Measurements from ENCODE around the gene RPRD2.
"Not testable (repeated sequence)": the region's sequence is repeated elsewhere in the genome, so short reads cannot be mapped to it uniquely, and the experiment has no call there.

Gene RPRD2

DNA sequence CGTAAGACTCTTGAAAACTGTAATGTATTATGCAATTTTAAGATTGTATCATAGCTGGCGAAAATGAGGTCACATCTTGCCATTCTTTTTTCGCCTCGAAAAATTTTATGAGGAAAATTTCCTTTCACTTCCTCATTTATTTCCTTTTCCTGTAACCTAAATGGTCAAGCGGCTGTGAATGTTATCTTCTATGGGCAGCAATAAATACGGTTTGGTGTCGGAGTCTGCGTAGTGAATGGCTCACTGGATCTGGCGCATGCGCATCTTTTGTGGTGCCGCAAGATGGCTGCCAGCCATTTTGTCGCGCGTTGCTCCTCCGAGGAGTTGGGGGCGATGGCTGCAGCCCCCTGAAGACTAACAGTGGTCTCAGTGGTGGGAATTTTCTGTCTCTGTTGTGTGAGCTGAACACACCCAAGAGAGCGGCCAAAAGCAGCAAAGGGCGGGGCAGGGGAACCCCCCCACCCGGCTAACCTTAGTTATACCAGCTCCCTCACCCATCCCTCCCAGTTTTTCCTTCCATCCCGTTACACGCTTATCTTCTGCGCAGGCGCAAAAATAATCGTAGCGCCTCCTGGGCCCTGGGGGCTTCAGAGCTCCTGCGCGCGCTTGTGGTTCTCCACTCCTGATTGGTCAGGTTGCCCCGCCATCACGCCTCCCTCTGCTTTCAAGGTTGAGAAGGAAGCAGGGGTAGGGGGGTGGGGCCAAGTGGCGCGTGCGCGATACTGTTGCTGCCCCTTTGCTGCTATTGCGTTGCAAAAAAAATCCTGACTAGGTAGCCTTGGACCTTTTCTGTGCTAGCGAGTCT lies at the start of gene RPRD2:
Gene RPRD2 (plus strand): TSS at position 722 of the 805 bp plus-strand sequence. CDS start 568 bp downstream, outside the sequence.
- peak; percentile 100 for DNase-seq (ENCODE audit: low read depth, low spot score)

DNA sequence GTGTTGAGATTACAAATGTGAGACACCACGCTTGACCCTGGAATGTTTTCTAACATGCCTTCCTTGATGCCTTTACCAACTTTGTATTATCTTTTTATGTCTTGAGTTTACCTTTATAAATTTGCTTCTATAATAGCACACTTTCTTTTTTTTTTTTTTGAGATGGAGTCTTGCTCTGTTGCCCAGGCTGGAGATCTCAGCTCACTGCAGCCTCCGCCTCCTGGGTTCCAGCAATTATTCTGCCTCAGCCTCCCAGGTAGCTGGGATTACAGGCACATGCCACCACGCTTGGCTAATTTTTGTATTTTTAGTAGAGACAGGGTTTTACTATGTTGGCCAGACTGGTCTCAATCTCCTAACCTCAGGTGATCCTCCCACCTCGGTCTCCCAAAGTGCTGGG lies 49.3 kb upstream of the RPRD2 start:
- not testable (repeated sequence) for DNase-seq (ENCODE audit: low read depth, low spot score)

DNA sequence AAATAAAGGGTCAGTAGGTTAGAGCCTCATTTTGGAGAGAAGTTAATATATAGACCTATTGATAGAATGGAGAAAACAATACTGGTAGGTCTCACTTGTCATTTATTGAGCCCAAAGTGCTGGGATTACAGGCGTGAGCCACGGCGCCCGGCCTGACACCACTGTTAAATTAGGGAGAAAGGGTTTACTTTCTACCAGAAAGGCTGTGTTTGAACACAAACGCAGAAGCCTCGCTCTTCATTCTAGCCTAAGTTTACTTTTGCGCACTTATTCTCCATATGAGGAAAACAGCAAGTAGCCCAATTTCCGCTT lies 43.3 kb upstream of the RPRD2 start:
- DNase-seq (ENCODE audit: low read depth, low spot score), result no peak

DNA sequence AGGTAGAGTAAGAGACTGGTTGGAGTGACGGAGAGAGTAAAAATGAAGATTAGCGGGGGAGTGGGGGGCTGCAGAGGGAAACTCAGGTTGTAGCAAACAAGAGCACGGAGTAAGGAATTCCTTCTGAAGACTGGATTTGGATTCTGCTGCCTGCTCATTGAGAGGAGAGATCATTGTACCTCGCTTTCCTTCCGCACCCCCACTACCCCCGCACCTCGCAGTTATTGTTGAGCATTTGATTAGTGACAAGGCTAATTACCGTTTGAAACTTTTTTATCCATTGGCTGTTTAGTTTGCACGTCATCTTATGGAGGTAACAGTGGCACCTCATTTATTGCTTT lies 42.2 kb upstream of the RPRD2 start:
- no peak for DNase-seq (ENCODE audit: low read depth, low spot score)

DNA sequence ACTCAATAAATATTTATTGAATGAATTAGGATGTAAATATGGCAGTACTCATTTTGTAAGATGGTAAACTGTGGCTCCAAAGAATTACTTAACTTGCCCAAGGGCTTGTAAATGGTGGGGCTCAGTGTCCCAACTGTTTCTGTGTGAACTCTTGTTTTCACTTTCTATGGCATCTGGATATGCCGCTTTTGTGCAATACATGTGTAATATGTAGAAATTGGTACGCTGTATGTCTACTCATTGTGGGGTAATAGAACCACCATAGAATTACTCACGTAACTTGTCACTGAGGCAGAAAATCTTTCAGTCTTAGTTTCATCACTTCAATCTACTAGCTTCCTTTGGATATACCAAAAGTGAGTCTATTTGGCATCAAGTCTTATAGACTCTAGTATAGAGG lies 41.6 kb upstream of the RPRD2 start:
- no peak for DNase-seq (ENCODE audit: low read depth, low spot score)

DNA sequence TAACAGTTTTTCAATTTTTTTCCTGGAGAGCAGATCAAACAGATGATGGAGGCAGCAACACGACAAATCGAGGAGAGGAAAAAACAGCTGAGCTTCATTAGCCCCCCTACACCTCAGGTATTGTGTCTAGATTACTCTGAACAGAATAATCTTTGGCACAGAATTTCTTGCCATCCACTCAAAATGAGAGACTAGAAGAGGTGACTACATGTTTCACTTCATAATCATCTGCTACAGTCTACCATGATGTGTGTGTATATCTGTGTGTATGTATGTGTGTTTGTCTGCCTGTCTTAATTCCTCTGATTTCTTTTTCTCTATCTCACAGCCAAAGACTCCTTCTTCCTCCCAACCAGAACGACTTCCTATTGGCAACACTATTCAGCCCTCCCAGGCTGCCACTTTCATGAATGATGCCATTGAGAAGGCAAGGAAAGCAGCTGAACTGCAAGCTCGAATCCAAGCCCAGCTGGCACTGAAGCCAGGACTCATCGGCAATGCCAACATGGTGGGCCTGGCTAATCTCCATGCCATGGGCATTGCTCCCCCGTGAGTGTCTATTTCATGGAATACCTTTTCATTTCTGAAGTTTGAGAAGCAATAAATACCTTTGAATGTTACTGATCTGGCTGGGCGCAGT lies 31.2 kb upstream of the RPRD2 start:
- no peak for DNase-seq (ENCODE audit: low read depth, low spot score)

DNA sequence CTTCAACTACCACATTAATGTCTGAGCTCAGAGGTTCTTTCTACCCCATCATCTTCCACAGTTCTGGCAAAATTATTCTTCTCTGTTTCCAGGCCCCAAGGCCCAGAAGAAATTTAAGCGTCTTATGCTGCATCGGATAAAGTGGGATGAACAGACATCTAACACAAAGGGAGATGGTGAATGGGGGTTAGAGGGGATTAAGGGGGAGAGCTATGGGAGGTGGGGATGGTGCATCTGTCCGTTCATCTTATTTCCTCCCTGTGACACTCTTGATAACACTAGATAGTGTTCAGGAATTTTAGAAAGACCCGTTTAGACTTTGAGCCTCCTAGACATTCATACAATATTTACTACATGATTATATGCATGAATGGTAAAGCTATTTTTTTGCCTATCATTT lies 17.6 kb upstream of the RPRD2 start:
- no peak for DNase-seq (ENCODE audit: low read depth, low spot score)

DNA sequence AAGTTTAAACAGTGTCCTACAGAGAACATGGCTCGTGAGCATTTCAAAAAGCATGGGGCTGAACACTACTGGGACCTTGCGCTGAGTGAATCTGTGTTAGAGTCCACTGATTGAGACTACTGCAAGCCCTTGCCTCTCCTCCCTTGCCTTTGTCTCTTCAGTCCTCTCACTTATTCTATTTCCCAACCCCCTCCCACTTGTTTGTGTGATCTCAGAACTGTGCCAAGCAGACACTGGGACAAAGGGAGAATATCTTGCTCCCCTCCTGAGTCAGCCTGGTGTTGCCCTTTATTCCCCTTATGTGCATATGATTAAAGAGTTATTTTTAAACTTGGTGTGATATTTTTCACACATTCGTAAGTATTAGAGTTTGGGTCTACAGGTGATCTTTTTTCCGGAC lies 11.1 kb upstream of the RPRD2 start:
- no peak for DNase-seq (ENCODE audit: low read depth, low spot score)

DNA sequence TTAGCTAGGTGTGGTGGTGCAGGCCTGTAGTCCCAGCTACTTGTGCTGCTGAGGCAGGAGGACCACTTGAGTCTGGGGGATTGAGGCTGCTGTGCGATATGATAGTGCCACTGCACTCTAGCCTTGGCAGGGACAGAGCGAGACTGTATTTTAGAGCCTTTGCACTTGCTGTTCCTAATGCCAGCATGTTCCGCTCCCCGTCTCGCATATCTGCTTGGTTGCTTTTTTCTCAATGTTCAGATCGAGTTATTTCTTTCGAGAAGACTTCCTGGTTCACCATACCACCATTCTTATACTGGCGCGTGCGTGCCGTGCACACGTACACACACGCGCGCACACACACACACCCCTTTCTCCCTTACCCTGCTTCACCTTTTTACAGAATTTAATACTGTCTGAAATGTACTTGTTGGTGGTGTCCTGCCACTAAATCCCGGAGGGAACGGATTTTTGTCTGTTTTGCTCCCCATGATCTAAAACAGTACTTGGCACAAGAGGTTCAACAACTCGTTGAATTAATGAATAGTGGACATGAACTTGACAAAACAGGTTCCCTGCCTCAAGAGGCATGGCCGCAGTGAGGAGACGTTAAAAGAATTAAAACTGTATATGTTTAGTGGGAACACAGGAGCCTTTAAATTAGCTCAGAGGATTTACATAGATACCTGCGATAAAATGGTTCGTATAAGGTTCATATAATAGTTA lies 1.1 kb upstream of the RPRD2 start:
- no peak for DNase-seq (ENCODE audit: low read depth, low spot score)

DNA sequence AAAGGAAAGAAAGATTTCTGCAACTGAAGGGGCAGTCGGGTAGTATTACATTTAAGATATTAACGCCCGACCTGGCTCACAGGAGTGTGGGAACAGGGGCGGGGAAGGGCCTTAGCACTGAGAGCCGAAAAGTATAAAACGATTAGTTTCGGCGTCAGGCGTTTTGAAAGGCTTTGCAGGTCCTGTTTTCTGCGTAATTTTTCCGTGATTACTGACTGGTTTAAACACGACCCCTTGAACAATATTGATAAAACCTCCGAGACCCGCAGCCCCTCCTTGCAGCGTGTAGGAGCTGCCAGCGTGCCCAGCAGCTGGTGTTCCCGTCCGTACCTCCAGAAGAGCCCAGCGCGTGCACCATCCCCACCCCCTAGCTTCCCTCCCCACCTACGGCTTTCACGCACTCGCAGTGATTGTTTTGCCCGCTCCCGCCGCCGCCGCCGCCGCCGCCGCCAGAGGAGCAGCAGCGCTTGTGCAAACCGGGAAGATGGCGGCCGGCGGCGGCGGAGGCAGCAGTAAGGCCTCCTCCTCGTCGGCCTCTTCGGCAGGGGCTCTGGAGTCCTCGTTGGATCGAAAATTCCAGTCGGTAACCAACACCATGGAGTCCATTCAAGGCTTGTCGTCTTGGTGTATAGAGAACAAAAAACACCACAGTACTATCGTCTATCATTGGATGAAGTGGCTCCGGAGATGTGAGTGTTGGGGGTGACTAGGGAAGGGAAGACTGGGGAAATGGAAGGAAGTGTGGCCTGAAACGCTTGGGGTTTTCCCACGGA lies 470 bp downstream of the RPRD2 start:
- peak; percentile 91 for DNase-seq (ENCODE audit: low read depth, low spot score)

DNA sequence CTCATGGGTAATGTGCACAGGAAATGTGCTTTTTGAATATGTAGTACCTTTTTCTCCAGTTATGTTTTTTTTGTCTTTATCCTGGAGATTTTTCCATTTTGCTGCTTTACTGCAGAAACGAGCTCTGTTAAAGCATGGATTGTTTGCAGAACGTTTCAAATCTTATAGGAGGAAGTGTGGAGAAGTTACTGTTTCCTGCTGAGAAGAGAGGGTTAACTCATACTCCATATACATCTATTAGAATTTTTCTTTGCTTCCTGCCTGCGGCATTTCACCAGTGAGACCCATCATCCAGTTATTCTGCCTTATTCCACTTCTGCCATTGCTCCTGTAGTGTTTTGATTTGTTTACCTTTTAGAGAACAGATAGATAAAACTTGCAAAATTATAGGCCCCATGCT lies 2.0 kb downstream of the RPRD2 start:
- peak; percentile 23 for DNase-seq (ENCODE audit: low read depth, low spot score)

DNA sequence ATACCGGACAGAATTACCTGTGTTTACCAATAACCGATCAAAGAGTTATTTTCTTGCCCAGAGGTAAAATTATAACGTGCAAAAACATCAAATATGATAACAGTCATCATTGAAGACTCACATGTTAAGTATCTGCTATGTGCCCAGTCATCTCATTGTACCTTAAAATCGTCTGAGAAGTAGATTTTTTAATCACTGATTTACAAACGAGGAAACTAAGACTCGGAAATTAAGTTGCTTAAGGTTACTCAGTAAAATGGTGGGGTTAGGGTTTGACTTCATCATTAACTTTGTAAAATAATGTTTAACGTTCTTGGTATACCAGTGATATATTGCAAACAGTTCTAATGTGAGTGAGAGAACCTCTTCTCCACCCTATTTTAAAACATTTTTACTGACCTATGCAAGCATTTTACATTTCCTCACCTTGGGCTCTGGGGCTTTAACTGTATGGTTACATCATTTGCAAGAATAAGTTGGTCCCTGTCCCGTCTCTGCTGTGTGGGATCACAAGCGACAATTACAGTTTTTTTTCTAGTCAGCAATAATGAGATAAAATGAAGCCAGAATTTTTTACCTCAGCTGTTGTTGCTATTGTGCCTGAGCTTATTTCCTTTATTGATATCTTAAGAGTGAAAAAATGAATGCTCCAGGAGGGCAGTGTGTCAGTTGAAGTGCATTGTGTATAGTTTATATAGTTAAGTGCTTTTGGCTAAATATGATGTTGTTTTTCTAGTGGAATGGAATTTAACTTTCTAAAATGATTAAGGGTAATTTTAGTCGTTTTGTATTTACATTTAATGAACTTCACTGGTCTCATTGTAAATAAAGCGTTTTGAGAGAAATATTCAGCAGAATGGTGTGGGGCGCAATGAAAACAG lies 2.7 kb downstream of the RPRD2 start:
- peak; percentile 21 for DNase-seq (ENCODE audit: low read depth, low spot score)

DNA sequence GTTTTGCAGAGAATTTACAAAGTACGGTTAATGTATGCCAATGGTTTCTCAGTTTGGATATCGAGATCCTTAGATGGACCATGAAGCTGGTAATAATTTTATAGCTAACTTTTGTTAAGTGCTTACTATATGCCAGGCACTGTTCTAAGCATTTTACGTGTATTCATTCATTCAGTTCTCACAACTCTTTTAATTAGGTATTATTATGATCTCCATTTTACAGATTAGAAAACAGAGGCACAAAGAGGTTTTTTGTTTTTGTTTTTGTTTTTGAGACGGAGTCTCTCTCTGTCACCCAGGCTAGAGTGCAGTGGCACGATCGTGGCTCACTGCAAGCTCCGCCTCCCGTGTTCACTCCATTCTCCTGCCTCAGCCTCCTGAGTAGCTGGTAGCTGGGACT lies 7.2 kb downstream of the RPRD2 start:
- DNase-seq (ENCODE audit: low read depth, low spot score), result no peak

DNA sequence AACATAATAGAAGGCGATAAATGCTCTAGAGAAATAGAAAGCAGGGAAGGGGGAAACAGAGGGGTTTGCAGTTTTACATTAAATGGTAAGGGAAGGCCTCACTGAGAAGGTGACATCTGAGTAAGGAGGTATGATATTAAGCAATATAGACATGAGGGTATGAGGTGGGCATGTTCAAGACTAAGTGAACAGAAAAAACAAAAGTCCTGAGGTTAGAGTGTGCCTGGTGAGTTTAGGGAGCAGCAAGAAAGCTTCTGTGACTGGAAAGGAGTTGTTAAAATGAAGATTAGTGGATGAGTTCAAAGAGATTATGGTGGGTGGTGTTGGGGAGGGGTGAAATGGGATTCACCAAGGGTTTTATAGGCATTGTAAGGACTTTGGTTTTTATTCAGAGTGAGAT lies 8.6 kb downstream of the RPRD2 start:
- DNase-seq (ENCODE audit: low read depth, low spot score), result no peak

DNA sequence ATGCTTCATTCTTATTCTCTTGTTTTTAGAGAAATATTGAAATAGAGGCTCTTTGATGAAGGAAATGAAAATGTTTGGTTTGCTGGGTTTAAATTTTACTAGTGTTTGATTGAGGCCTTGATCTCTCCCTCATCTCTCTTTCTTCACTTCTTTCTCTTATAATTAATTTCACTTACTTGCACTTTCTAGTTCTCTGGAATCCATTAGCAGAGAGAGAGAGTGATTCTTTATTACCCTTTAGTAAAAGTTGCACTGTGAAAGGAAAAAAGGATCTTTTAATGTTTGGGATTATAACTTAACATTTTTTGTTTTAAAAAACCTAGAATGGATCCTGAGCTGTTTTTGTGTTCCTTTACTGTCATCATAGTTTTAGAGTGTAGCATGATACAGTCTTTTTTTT lies 12.2 kb downstream of the RPRD2 start:
- DNase-seq (ENCODE audit: low read depth, low spot score), result no peak

DNA sequence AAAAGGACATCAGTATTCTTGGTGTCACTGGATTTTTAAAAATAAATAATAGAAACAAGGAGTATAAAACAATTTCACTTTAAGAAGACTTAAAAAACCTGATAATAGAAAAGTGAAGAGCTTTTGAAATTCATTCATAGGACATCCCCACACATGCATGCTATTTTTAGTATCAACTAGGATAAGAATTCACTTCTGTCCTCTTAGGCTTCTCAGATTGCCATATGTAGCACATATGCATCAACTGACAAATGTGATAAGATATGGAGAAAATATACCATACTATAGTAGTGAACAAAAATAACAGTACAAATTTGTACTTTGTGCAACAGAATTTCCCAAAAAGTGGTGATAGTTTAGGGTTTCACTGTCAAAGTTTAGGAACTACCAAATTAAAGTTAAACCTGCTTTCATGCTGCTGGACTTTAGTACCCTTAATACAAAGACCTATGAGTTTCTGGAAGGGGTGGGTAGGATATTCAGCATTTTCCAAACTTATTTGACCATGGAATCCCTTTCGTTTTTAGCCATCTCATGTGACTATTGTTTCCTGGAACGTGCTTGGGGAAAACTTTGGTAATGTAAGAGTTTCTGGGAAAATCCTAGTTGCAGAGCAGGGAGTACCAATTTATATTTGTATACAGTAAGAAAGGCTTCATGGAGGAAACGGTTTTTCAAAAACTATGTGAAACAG lies 19.8 kb downstream of the RPRD2 start:
- DNase-seq (ENCODE audit: low read depth, low spot score), result no peak

DNA sequence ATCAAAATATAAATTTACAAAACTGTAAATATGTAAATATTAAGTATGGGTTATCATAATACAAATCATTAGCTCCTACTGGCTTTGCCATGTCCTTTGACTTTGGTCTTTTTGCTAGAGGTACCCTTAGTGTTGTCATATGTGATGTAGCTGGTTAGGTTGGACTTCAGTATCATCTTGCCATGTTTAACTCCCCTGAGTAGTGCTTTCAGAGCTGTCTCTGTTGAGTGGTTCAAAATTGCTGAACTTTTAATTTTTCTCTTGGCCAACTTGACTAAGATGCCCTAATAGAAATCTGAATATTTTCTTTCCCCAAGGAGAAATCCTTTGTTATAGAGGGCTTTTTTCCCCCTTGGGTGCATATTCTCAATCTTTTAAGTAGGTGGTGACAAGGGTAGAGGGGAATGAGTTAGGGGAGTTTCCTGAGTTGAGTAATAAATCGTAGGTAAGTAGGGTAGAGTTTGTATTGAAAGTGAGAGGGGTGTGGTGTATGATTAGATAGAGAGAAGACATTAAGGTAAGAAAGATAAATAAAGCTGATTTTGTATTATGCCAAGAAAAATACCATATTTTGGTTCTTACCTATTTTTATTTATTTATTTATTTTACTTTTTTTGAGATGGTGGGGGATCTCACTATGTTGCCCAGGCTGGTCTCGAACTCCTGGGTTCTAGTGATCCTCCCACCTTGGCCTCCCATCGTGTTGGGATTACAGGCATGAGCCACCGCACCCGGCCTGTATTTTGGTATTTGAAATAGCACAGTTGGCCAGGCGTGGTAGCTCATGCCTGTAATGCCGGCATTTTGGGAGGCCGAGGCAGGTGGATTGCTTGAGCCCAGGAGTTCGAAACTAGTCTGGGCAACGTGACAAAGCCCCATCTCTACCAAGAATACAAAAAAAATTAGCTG lies 21.8 kb downstream of the RPRD2 start:
- no peak for DNase-seq (ENCODE audit: low read depth, low spot score)

DNA sequence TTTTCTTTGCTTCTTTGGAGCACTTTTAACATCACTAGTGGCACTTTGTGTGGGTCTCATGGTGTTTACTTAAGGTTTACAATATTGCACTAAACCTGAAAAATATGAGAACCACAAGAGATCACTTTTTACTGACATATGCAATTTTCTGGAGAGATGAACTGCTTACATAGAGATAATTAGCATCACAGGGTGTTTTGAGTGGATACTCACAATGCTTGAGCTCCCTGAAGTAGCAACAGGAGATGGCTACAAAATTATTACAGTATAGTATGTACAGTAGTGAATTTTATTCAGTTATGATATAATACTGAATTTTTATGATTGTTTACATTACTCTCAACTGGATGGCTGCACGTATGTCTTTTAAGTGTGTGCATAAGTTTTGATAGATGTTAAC lies 22.6 kb downstream of the RPRD2 start:
- no peak for DNase-seq (ENCODE audit: low read depth, low spot score)

DNA sequence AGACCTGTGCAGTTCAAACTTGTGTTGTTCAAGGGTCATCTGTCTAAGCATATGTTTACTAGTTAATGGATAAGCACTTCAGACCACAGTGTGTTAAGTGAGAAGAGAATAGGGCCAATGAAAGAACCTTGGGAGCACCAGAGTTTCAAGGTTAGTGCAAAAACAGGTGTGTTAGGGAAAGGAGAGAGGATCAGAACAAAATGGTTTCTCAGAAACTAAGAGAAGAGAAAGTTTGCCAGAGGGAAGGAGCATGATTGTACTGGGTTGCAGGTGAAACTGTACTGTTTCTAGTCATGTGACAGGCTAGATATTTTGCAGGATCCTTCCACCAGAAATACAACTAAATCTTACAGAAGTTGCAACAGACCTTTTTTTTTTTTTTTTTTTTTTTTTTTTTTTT lies 23.3 kb downstream of the RPRD2 start:
- no peak for DNase-seq (ENCODE audit: low read depth, low spot score)

DNA sequence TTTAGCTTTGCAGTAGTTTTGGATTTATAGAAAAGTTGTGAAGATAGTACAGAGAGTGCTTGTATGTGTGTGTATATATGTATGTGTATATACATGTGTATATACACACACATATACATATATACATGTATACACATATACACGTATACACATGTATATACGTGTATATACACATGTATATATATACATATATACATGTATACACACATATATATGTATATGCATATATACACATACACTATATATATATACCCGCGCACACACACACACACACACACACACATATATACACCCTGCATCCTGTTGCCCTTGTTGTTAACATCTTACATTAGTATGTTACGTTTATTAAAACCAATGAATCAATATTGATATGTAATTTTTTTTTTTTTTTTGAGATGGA lies 24.3 kb downstream of the RPRD2 start:
- DNase-seq (ENCODE audit: low read depth, low spot score), result no peak
